NT2/D1 (cell line): ENCODE measurements around the gene CDC20.

ENCODE experiments used
- SUZ12 ChIP-seq: IDR thresholded peaks from 2 replicates; pipeline ENCODE4 v1.6.1; 2011; ENCODE audit not compliant: insufficient read length, insufficient read depth; ENCODE audit errors: extremely low read depth
- YY1 ChIP-seq: IDR thresholded peaks from 2 replicates; pipeline ENCODE4 v1.6.1; 2011; ENCODE audit not compliant: insufficient read length, insufficient read depth

GRCh38 chr1:43338001-43338400, 20.8 kb upstream of the CDC20 start:
- TF ChIP-seq SUZ12 = no peak
- no peak for TF ChIP-seq YY1
